GM19035 (cell line): Measurements from ENCODE around the gene RPS5.
"Not testable (repeated sequence)": the region's sequence is repeated elsewhere in the genome, so short reads cannot be mapped to it uniquely, and the experiment has no call there.

Source experiments
- ATAC-seq: cut with Tn5 transposase; IDR thresholded peaks from one replicate; pipeline ENCODE4 v1.9.1; 2021; ENCODE audit not compliant: unreplicated experiment

RPS5 gene

GRCh38 chr19:58356766-58357480 is 30.1 kb upstream of the RPS5 start:
- no peak for ATAC-seq

- no peak for ATAC-seq
These were observed 29.5 kb upstream of the RPS5 start for GRCh38 chr19:58357481-58358145.

GRCh38 chr19:58361900-58362271 is 25.2 kb upstream of the RPS5 start:
- ATAC-seq = no peak

- peak; percentile 85 for ATAC-seq
These were observed 24.6 kb upstream of the RPS5 start, which contains the start of gene ZNF497 for GRCh38 chr19:58362272-58362994. Gene ZNF497, minus strand, starts transcription at chr19:58362751. Its CDS starts 5,116 bp downstream, at chr19:58357635.

- no peak for ATAC-seq
These were observed 22.9 kb upstream of the RPS5 start for GRCh38 chr19:58364146-58364545.

GRCh38 chr19:58366585-58367430 is 20.3 kb upstream of the RPS5 start:
- no peak for ATAC-seq

GRCh38 chr19:58367698-58368454 is 19.2 kb upstream of the RPS5 start:
- ATAC-seq = no peak

GRCh38 chr19:58368561-58369360 is 18.3 kb upstream of the RPS5 start:
- ATAC-seq = no peak

- no peak for ATAC-seq
These were observed 14.5 kb upstream of the RPS5 start for GRCh38 chr19:58372311-58373133.

- no peak for ATAC-seq
These were observed 12.9 kb upstream of the RPS5 start for GRCh38 chr19:58374200-58374599.

- ATAC-seq = not testable (repeated sequence)
These were observed 10.3 kb upstream of the RPS5 start for GRCh38 chr19:58376724-58377123.

- no peak for ATAC-seq
These were observed 7.8 kb upstream of the RPS5 start for GRCh38 chr19:58379246-58379645.

GRCh38 chr19:58380037-58380661 is 6.9 kb upstream of the RPS5 start:
- ATAC-seq = peak; percentile 2

GRCh38 chr19:58380662-58381459 is 6.2 kb upstream of the RPS5 start, which contains the start of gene ZNF837:
Gene ZNF837, minus strand, starts transcription at chr19:58381030. Its CDS starts 11,698 bp downstream, at chr19:58369332.
- peak; percentile 87 for ATAC-seq

GRCh38 chr19:58381460-58382212 is 5.4 kb upstream of the RPS5 start:
- ATAC-seq = no peak

- no peak for ATAC-seq
These were observed 4.0 kb upstream of the RPS5 start for GRCh38 chr19:58382997-58383603.
